Activated gamma-delta T cell (primary cell): ENCODE results near the gene NKX1-2.

Experiments used
- DNase-seq: peaks from one replicate; lab custom pipeline; 2025; lab: John Stamatoyannopoulos, UW
- total RNA-seq, 2 donors: gene quantifications; one replicate each; lab custom pipeline; 2026; lab: John Stamatoyannopoulos, UW

The NKX1-2 gene
- total RNA-seq: 0 to 0.05 reads per million in 2 donors

GRCh38 chr10:124450012-124450782, at the start of gene NKX1-2:
Gene NKX1-2, minus strand, starts transcription at chr10:124450035. Its CDS starts 92 bp downstream, at chr10:124449943.
- no peak for DNase-seq

DNA sequence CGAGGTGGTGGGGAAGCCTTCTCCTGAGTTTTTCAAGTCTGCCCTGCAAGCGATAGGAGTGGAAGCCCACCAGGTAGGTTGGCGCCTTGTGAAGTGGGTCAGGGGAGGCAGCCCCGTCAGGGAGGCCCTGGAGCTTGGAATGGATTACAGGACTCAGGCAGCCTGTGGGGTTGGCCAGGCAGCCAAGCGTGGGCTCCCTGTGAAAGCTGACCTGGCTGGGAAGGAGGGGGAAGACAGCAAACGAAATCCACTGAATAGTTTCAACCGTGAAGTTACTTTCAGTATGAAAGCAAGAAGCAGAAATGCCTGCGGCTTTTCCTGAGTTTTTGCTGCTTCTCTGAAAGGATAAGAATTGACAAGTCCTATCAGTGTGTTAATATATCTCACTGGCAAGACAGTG, 48.2 kb upstream of the NKX1-2 start:
- no peak for DNase-seq

- DNase-seq: no peak
These were observed 47.5 kb upstream of the NKX1-2 start for GRCh38 chr10:124497196-124497881.

- DNase-seq: no peak
These were observed 46.8 kb upstream of the NKX1-2 start for GRCh38 chr10:124496620-124497019.

- DNase-seq: no peak
These were observed 46.3 kb upstream of the NKX1-2 start for GRCh38 chr10:124496150-124496549.

GRCh38 chr10:124495725-124496124, 45.9 kb upstream of the NKX1-2 start:
- DNase-seq: no peak

DNA sequence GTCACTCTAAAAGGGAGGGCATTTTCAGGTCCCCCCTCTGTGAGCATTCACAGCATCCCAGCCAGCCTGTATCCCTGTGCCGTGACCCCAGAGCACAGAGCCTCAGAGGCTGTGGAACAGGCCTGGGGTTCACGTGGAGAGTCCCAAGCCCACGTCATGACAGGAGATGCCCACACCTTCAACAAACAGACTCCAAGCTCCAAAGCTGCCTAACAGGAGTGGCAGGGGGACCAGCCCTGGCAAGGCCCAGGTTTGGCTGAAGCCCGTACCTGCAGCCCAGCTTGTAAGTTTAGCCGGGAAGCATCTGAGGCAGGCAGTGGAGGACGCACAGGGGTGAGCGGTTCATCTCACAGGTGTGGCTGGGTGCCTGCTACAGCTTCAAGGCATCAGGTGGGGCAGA, 45.3 kb upstream of the NKX1-2 start:
- no peak for DNase-seq

DNA sequence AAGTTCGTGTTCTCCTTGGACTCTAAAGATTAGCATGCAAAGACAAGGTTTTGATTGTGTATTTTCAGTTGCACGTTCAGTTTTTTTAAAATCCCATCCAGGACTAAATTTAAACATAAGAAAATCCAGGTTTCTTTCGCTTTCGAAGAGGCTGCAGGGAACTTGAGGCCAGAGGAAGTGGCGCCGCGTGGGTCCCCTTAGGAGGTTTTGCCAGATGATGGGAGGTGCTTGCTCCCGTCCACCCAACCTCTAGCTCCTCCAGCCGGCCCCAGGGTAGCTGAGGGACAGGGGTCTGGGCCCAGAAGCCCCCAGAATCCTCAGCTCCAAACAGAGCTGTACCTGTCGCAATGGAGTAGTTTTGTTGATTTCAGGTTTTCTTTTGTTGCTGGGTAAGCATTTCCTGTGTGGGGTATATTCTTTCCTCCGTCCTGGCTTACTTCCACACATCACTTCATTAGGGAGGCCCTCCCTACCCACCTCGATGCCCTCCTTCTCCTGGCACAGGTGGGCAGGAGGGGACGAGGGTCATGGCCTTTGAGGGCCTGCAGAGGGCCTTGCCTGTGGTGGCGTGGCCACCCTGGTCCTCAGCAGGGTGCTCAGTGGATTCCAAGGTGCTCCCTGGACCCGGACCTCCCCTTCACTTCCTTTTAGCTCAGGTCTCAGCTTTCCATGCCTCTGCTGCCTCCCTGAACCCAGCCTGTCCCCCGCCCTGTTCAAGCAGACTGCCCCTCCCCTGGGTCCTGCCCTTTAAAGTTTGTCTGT, 44.4 kb upstream of the NKX1-2 start:
- DNase-seq: no peak

- no peak for DNase-seq
These were observed 43.5 kb upstream of the NKX1-2 start for GRCh38 chr10:124493214-124493882.

- DNase-seq: no peak
These were observed 42.4 kb upstream of the NKX1-2 start for GRCh38 chr10:124492266-124492665.

DNA sequence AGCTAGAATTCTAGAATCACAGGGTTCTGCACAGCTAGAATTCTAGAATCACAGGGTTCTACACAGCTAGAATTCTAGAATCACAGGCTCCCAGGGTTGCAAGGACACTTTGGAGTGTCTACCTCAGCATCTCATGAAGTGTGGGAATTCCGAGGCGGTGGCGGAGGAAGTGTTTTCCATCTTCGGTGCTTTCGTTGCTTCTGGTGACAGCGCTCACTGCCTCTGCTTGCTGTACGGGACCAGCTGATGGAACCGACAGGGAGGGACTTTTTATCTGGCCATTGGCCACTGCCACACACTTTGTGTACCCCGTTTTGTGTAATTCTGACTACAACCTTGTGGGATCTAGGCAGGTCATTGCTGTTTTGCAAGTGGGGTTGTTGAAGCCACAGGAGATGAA, 41.3 kb upstream of the NKX1-2 start:
- DNase-seq: no peak

- DNase-seq: no peak
These were observed 36.8 kb upstream of the NKX1-2 start for GRCh38 chr10:124486635-124487034.

DNA sequence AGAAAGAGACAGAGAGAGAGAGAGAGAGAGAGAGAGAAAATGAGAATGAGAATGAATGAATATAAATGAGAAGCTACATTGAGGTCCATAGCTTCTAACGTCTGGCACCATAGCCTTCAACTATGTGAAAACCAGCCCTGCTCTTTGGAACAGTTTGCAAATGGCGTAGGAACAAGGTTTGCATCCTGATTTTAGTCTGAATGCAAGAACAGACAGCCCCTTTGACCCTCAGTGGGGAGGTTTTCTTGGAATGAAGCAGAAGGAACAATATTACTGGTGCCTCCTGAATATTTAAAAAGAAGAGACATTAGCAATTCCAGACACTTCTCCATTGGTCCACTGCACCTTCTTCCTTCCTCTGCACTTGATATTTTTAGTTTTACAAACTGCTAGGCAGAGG, 34.8 kb upstream of the NKX1-2 start:
- DNase-seq: no peak

DNA sequence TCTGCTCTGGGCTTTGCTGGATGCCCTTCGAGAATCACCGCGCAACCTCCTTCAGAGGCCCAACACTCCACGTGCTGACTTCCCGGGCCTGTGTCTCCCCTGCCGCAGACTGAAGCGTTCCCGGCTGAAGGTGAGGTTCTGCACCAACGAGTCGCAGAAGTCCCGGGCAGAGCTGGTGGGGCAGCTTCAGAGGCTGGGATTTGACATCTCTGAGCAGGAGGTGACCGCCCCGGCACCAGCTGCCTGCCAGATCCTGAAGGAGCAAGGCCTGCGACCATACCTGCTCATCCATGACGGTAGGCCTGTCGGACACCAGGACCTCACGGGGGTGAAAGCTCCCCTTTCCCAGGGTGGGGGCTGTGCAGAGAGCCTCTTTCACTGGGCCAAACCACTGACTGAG, 34.2 kb upstream of the NKX1-2 start:
- no peak for DNase-seq

GRCh38 chr10:124482876-124483275, 33.0 kb upstream of the NKX1-2 start:
- DNase-seq: no peak

- DNase-seq: no peak
These were observed 32.5 kb upstream of the NKX1-2 start for GRCh38 chr10:124482236-124482800.

GRCh38 chr10:124481717-124482116, 31.9 kb upstream of the NKX1-2 start:
- DNase-seq: no peak

- no peak for DNase-seq
These were observed 31.0 kb upstream of the NKX1-2 start for GRCh38 chr10:124480860-124481259.

- no peak for DNase-seq
These were observed 28.7 kb upstream of the NKX1-2 start for GRCh38 chr10:124478515-124478914.

DNA sequence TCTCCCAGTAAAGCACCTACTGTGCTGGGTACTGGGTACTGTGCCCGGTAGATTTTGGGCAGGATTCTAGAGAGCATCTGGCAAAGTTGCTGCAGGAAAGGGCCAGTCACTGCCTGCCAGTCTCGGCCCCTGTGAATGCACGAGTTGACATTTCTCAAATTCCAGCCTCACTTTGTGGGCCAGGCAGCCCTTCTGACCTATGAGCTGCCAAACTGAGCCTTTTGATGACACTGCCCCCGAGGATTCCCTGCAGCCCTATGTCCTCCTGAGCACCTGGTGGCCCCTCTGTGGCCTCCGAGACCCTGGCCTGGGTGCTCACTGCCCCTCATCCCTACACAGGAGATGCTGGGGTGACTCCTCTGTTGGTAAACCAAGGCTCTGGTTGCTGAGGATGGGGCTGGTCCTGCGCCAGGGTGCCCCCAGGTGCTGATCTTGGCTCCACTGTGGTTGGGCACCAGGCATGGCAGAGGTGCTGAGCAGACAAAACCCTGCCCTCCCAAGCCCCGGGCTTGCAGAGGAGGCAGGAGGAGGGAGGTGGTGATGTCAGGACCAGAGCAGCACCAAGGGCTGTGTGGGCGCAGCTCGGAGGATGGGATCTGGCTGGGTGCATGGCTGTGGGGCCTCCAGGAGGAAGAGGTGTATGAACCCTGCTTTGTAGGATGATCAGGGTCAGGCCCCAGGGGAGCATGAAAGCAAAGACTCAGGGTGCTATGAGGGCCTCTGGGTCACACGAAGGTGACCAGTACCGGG, 28.0 kb upstream of the NKX1-2 start:
- no peak for DNase-seq
